ENCODE data around the gene ZBED4.
A peak's percentile ranks its signal among the peaks of the same experiment; 100 is the strongest.

The ZBED4 gene

GRCh38 chr22:49922484-49922883, 68.8 kb downstream of the ZBED4 start:
- no peak for DNase-seq (ENCODE audit: insufficient read length)
- TF ChIP-seq POLR2A (IDR thresholded peaks at IDR 0.05; ENCODE audit: low read depth, low read length) (no peak), POLR2AphosphoS5 (IDR thresholded peaks at IDR 0.05; ENCODE audit: low read depth, low read length) (no peak), TAF1 (IDR thresholded peaks at IDR 0.05; ENCODE audit: borderline replicate concordance, low read depth, low read length) (no peak)
- no peak for FAIRE-seq

DNA sequence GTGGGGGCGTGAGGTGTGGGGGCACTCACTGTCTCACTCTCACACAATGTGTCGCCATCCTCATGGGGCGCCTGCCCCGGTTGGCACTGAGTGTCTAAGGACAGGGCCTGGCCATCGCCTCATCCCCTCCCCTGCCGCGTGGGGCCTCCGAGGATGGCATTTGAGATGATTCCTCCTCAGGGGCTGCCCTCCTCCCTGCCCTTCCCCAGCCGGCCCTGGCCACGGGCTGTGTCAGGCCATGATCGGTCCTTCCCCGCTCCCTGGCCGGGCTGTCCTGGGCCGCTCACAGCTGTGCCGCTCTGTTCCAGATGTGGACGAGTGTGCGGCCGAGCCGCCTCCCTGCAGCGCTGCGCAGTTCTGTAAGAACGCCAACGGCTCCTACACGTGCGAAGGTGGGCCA, 69.3 kb downstream of the ZBED4 start:
- DNase-seq (ENCODE audit: insufficient read length) (no peak), FAIRE-seq (no peak)
- TF ChIP-seq TAF1 (IDR thresholded peaks at IDR 0.05; ENCODE audit: borderline replicate concordance, low read depth, low read length), result no peak
- no peak for TF ChIP-seq POLR2AphosphoS5 (IDR thresholded peaks at IDR 0.05; ENCODE audit: low read depth, low read length)
- TF ChIP-seq POLR2A (IDR thresholded peaks at IDR 0.05; ENCODE audit: low read depth, low read length), result no peak

GRCh38 chr22:49923445-49923844, 69.8 kb downstream of the ZBED4 start:
- TF ChIP-seq POLR2A (IDR thresholded peaks at IDR 0.05; ENCODE audit: low read depth, low read length), result no peak
- no peak for DNase-seq (ENCODE audit: insufficient read length)
- FAIRE-seq, result no peak

GRCh38 chr22:49924113-49924833, 70.6 kb downstream of the ZBED4 start:
- TF ChIP-seq POLR2AphosphoS5 (IDR thresholded peaks at IDR 0.05; ENCODE audit: low read depth, low read length), result no peak
- no peak for TF ChIP-seq POLR2A (IDR thresholded peaks at IDR 0.05; ENCODE audit: low read depth, low read length)
- TF ChIP-seq TAF1 (IDR thresholded peaks at IDR 0.05; ENCODE audit: borderline replicate concordance, low read depth, low read length), result no peak

DNA sequence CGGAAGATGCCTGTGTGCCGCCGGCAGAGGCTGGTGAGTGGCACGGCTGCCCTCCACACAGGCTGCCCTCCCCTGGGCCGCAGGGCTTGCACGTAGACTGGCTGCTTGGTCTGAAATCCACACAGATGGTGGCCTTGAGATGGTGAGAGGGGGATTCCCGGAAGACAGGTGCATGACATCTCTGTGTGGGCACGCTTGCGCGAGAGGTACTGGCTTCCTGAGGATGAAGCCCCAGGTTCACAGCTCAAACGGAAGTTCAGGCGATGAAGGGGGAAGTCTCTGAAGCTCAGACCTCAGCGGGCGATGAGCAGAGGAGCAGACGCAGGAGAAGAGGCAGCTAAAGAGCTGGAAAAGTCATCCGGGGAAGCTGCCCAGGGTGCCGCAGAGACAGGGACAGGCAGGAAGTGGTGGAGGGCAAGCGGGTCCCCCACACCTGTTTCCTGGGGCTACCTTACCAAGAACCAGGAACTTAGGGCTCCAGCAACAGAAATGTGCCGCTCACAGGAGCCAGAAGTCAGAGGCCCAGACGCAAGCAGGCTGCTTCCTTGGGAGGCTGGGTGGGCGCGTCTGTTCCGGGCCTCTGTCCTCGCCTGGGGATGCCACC, 72.0 kb downstream of the ZBED4 start:
- TF ChIP-seq POLR2A (IDR thresholded peaks at IDR 0.05; ENCODE audit: low read depth, low read length), result peak; percentile 78
- TF ChIP-seq TAF1 (IDR thresholded peaks at IDR 0.05; ENCODE audit: borderline replicate concordance, low read depth, low read length), result no peak
- TF ChIP-seq POLR2AphosphoS5 (IDR thresholded peaks at IDR 0.05; ENCODE audit: low read depth, low read length), result no peak; the same call in 1 of the 2 replicates
- FAIRE-seq (peak; percentile 97), DNase-seq (ENCODE audit: insufficient read length) (no peak)

More at GRCh38 chr22:49924113-49924833, 70.6 kb downstream of the ZBED4 start:
- DNase-seq (ENCODE audit: insufficient read length) (no peak), FAIRE-seq (no peak)

GRCh38 chr22:49926916-49927315, 73.3 kb downstream of the ZBED4 start:
- DNase-seq (ENCODE audit: insufficient read length) (no peak), FAIRE-seq (no peak)
- TF ChIP-seq TAF1 (IDR thresholded peaks at IDR 0.05; ENCODE audit: borderline replicate concordance, low read depth, low read length), result no peak
- no peak for TF ChIP-seq POLR2AphosphoS5 (IDR thresholded peaks at IDR 0.05; ENCODE audit: low read depth, low read length)
- no peak for TF ChIP-seq POLR2A (IDR thresholded peaks at IDR 0.05; ENCODE audit: low read depth, low read length)

GRCh38 chr22:49927483-49928184, 74.0 kb downstream of the ZBED4 start:
- TF ChIP-seq TAF1 (IDR thresholded peaks at IDR 0.05; ENCODE audit: borderline replicate concordance, low read depth, low read length) (no peak), POLR2AphosphoS5 (IDR thresholded peaks at IDR 0.05; ENCODE audit: low read depth, low read length) (no peak), POLR2A (IDR thresholded peaks at IDR 0.05; ENCODE audit: low read depth, low read length) (no peak)
- FAIRE-seq (no peak), DNase-seq (ENCODE audit: insufficient read length) (no peak)

DNA sequence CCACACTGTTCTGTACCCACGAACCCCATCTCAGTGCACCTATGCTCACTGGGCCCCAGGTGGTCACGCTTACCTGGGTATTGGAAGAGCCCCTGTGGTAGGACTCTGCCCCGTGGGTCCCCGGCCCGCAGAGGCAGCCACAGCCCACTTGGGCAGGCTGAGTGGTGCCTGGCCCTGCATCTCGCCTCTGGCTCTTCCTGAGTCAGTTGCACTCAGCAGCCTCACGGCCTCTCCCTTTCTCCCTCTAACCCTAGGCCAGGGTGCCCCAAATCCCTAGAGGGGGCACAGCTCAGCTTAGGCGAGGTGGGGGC, 74.5 kb downstream of the ZBED4 start:
- FAIRE-seq, result no peak

DNA sequence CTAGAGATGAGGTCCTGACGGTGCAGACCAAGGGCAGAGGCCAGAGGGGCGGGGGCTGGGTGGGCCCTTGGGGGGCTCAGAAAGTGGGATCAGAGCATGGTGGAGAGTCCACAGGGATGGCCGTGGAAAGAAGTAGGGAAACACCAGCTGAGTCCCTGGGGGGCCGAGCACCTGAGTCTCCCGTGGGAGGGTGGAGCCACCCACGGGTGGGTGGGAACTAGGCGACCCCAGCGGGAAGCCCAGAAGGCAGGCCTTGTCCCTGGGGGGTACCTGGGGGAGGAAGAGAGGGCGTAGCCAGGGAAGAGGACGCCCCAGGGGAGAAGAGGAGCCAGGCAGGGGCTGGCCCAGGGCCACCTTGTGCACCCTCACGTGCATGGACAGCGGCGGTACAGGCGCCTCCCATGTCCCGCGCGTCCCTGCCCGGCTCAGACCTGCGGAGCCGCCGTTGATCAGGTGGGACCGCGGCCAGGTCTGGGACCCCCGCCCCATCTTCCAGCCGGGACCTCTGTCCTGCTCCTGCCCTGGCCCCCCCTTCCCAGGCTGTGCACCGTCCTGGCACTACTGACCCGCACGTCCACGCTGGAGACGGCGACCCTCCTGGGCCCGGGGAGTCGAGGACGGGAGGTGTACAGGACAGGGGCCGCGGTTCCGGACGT, 75.0 kb downstream of the ZBED4 start:
- no peak for FAIRE-seq
- DNase-seq (ENCODE audit: insufficient read length), result no peak

More for the DNA sequence above, 74.5 kb downstream of the ZBED4 start:
- TF ChIP-seq TAF1 (IDR thresholded peaks at IDR 0.05; ENCODE audit: borderline replicate concordance, low read depth, low read length), result no peak
- no peak for TF ChIP-seq POLR2AphosphoS5 (IDR thresholded peaks at IDR 0.05; ENCODE audit: low read depth, low read length)
- TF ChIP-seq POLR2A (IDR thresholded peaks at IDR 0.05; ENCODE audit: low read depth, low read length), result no peak; the same call in 1 of the 2 replicates
- DNase-seq (ENCODE audit: insufficient read length), result no peak

DNA sequence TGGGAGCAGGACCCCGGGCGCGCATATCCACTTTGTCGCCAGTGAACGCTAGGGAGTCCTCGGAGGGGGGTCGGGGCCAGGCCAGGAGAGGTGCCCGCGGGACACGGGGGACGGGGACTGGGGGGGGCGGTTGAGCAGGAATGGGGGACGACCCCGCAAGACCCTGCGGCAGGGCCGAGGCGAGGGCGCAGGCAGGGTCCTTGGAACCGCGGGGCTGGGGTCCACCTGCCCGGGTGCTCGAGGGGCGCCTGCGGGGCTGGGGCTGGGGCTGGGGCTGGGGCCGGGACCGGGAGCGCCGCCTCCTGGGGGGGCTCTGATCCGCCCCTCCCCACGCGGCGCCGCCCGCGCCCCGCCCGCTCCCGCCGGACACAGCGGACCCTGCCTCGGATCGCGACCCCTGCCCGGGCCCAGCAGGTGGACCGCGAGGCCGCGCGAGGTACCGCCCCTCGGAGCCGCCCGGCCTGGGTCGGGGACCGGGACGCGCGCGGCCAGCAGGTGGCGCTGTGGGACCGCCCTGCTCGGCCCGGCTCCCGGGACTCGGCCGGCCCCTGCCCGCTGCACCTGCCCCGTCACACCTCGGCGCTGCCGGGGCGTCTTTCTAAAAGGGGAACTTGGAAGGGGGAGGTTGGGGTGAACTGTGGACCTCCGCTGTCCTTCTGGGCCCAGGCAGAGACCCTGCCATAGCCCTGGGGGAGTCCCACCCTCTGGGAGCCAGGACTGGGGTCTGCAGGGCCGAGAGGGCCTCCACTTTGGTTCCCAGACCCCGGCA, 75.8 kb downstream of the ZBED4 start:
- DNase-seq (ENCODE audit: insufficient read length), result peak; percentile 92
- FAIRE-seq, result peak; percentile 93
- no peak for TF ChIP-seq POLR2A (IDR thresholded peaks at IDR 0.05; ENCODE audit: low read depth, low read length)
- no peak for TF ChIP-seq POLR2AphosphoS5 (IDR thresholded peaks at IDR 0.05; ENCODE audit: low read depth, low read length)
- no peak for TF ChIP-seq TAF1 (IDR thresholded peaks at IDR 0.05; ENCODE audit: borderline replicate concordance, low read depth, low read length)

More for the DNA sequence above, 75.0 kb downstream of the ZBED4 start:
- no peak for TF ChIP-seq POLR2AphosphoS5 (IDR thresholded peaks at IDR 0.05; ENCODE audit: low read depth, low read length)
- no peak for TF ChIP-seq POLR2A (IDR thresholded peaks at IDR 0.05; ENCODE audit: low read depth, low read length)
- no peak for TF ChIP-seq TAF1 (IDR thresholded peaks at IDR 0.05; ENCODE audit: borderline replicate concordance, low read depth, low read length)
